Thoracic aorta (tissue), 2 donors: ENCODE measurements around the gene TARBP2. TPM values are rescaled to one million over a fixed set of nuclear protein-coding genes. Genes with fewer than 3 reads are reported as not detected.

Source experiments
- ATAC-seq: fragments of 150-250 bp; one replicate; pipeline ENCODE4 v1.8.0; 2017; ENCODE audit warnings: low read depth; ENCODE audit not compliant: insufficient number of reproducible peaks, low FRiP score
- DNase-seq: peaks from one replicate; pipeline ENCODE4 v3.0.0-alpha.2; 2020; ENCODE audit warnings: low spot score
- H3K27ac ChIP-seq, 2 donors: fragments of 200-600 bp; sonication (generic); 1 replicate in 1 of 2; 2 replicates in 1 of 2; pipeline ENCODE4 v1.5.1; 2016; ENCODE audit warnings: mild to moderate bottlenecking in 2 of 2, moderate library complexity in 2 of 2
- H3K27me3 ChIP-seq: fragments of 200-600 bp; sonication (generic); replicated peaks from 2 replicates; pipeline ENCODE4 v1.6.0; 2016; ENCODE audit warnings: mild to moderate bottlenecking; ENCODE audit not compliant: insufficient read depth
- H3K36me3 ChIP-seq: fragments of 200-600 bp; sonication (generic); one replicate; pipeline ENCODE4 v1.5.1; 2016
- H3K4me1 ChIP-seq, 2 donors: fragments of 200-600 bp; sonication (generic); 1 replicate in 1 of 2; 2 replicates in 1 of 2; pipeline versions ENCODE4 v1.5.1 to v1.6.0; 2016; ENCODE audit warnings: low read depth in 2 of 2, mild to moderate bottlenecking in 1 of 2; ENCODE audit not compliant: control insufficient read depth in 1 of 2
- H3K4me3 ChIP-seq: fragments of 200-600 bp; sonication (generic); 2 replicates; pipeline ENCODE4 v1.5.1; 2016; ENCODE audit warnings: mild to moderate bottlenecking
- H3K9me3 ChIP-seq: fragments of 200-600 bp; sonication (generic); 2 replicates; pipeline ENCODE4 v1.5.1; 2016
- CTCF ChIP-seq: fragments of 200-600 bp; sonication (generic); IDR thresholded peaks from one replicate; pipeline ENCODE4 v1.5.1; 2019; ENCODE audit warnings: antibody characterized with exemption
- total RNA-seq, 2 donors: library from RNA; depleted of rRNA; stranded (reverse); fragments of >200 nt; gene quantifications; one replicate each; pipeline versions ENCODE4 v1.1.0 to v1.2.3, GENCODE V29; 2016

Gene TARBP2
- total RNA-seq, 2 donors from 2014 or later: 14.2 to 27.7 TPM

DNA sequence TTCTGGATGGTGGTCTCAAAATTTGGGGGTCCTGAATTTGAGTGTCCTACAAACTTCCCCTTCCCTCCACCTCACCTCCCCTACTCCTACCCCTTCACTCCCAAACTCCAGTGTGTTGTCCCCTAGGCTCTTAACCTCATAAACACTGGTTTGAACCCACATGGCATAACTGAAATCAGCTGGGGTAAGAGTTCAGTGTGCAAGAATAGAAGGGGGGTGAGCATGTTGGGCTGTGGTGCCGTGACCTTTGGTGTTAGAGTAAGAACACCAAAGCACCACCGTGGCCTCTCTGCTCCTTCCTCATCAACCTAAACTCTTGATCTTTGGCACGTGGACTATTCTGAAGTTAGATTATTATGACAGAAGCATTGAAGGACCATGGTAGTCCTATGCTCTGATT, 38.1 kb upstream of the TARBP2 start:
- Histone ChIP-seq H3K27me3 (no peaks in the 10 kb centered on the region), H3K4me1 (no peaks in the 10 kb centered on the region), H3K9me3 (no peaks in the 10 kb centered on the region), H3K27ac (no peak overlapping the region), H3K36me3 (peaks cover 96% of the 10 kb centered on the region), H3K4me3 (no peak overlapping the region)
- DNase-seq: no peak
- ATAC-seq: no peak
- no peak for TF ChIP-seq CTCF

GRCh38 chr12:53463802-53464560, 37.1 kb upstream of the TARBP2 start:
- H3K36me3 ChIP-seq: peaks cover 95% of the 10 kb centered on the region
- no peaks in the 10 kb centered on the region for H3K9me3 ChIP-seq
- H3K4me3 ChIP-seq: no peak overlapping the region
- no peaks in the 10 kb centered on the region for H3K4me1 ChIP-seq
- H3K27me3 ChIP-seq: no peaks in the 10 kb centered on the region
- H3K27ac ChIP-seq: no peak overlapping the region
- DNase-seq (no peak), ATAC-seq (no peak)
- no peak for TF ChIP-seq CTCF

GRCh38 chr12:53464685-53465418, 36.2 kb upstream of the TARBP2 start:
- DNase-seq: no peak

GRCh38 chr12:53465679-53466078, 35.4 kb upstream of the TARBP2 start:
- Histone ChIP-seq H3K9me3 (no peaks in the 10 kb centered on the region), H3K36me3 (peaks cover 91% of the 10 kb centered on the region), H3K27ac (no peak overlapping the region), H3K4me3 (no peak overlapping the region), H3K4me1 (no peaks in the 10 kb centered on the region), H3K27me3 (no peaks in the 10 kb centered on the region)
- ATAC-seq: no peak
- TF ChIP-seq CTCF: no peak
- no peak for DNase-seq

More at GRCh38 chr12:53464685-53465418, 36.2 kb upstream of the TARBP2 start:
- H3K4me3 ChIP-seq: no peak overlapping the region
- H3K27ac ChIP-seq: peak overlapping the region in 1 of 2 donors; percentile 50
- H3K4me1 ChIP-seq: no peaks in the 10 kb centered on the region
- TF ChIP-seq CTCF: no peak
- H3K27me3 ChIP-seq: no peaks in the 10 kb centered on the region
- peaks cover 95% of the 10 kb centered on the region for H3K36me3 ChIP-seq
- no peak for ATAC-seq
- no peaks in the 10 kb centered on the region for H3K9me3 ChIP-seq

- ATAC-seq (no peak), DNase-seq (no peak)
- H3K4me1 ChIP-seq: no peaks in the 10 kb centered on the region
- H3K9me3 ChIP-seq: no peaks in the 10 kb centered on the region
- no peaks in the 10 kb centered on the region for H3K27me3 ChIP-seq
- no peak for TF ChIP-seq CTCF
- no peak overlapping the region for H3K4me3 ChIP-seq
- H3K27ac ChIP-seq: no peak overlapping the region
- peaks cover 89% of the 10 kb centered on the region for H3K36me3 ChIP-seq
These were observed 34.4 kb upstream of the TARBP2 start for GRCh38 chr12:53466640-53467039.
